ENCODE results near the gene WDR93.

DNA sequence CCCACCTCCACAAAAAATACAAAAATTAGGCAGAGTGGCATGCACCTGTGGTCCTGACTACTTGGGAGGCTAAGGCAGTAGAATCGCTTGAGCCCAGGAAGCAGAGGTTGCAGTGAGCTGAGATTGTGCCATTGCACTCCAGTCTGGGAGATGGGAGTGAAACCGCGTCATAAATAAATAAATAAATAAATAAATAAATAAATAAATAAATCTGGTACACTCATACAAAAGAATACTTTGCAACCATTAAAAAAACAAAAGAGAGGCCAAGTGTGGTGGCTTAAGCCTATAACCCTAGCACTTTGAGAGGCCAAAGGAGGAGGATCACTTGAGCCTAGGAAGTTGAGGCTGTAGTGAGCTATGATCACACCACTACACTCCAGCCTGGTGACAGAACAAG is 32.4 kb downstream of the WDR93 start:
- TF ChIP-seq, protein P1, sequence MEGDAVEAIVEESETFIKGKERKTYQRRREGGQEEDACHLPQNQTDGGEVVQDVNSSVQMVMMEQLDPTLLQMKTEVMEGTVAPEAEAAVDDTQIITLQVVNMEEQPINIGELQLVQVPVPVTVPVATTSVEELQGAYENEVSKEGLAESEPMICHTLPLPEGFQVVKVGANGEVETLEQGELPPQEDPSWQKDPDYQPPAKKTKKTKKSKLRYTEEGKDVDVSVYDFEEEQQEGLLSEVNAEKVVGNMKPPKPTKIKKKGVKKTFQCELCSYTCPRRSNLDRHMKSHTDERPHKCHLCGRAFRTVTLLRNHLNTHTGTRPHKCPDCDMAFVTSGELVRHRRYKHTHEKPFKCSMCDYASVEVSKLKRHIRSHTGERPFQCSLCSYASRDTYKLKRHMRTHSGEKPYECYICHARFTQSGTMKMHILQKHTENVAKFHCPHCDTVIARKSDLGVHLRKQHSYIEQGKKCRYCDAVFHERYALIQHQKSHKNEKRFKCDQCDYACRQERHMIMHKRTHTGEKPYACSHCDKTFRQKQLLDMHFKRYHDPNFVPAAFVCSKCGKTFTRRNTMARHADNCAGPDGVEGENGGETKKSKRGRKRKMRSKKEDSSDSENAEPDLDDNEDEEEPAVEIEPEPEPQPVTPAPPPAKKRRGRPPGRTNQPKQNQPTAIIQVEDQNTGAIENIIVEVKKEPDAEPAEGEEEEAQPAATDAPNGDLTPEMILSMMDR (IDR thresholded peaks at IDR 0.05), result no peak
- TF ChIP-seq EZH2 (IDR thresholded peaks at IDR 0.05; ENCODE audit: borderline replicate concordance, insufficient read depth, low read depth, low read length, poor library complexity, severe bottlenecking), result no peak
